GM13976 (cell line): ENCODE data around the gene ZNF26.
"Not testable (repeated sequence)": the region's sequence is repeated elsewhere in the genome, so short reads cannot be mapped to it uniquely, and the experiment has no call there.

Experiments used
- DNase-seq: peaks from one replicate; pipeline ENCODE4 v3.0.0; 2012; ENCODE audit warnings: low spot score
- CTCF ChIP-seq: IDR thresholded peaks from 2 replicates; pipeline ENCODE4 v1.5.1; 2012; ENCODE audit warnings: borderline replicate concordance, mild to moderate bottlenecking; ENCODE audit not compliant: insufficient read depth; ENCODE audit errors: extremely low read depth, missing control alignments, control extremely low read depth
- in situ Hi-C: fragments of 300-500 bp; cut with MboI; formaldehyde crosslinking; loops from one replicate; pipeline ENCODE4 v1.12.0; 2022; ENCODE audit warnings: low sequenced_read_pairs, mixed read lengths, inconsistent platforms; ENCODE audit not compliant: unreplicated experiment

ZNF26 gene

GRCh38 chr12:132952371-132953162 is 33.6 kb upstream of the ZNF26 start:
- in situ Hi-C loops = no loop called here
- no peak for DNase-seq
- no peak for TF ChIP-seq CTCF

- in situ Hi-C loops = no loop called here
- TF ChIP-seq CTCF = no peak
- DNase-seq = no peak
Measured at GRCh38 chr12:132953163-132953425, 33.1 kb upstream of the ZNF26 start.

GRCh38 chr12:132953771-132954170 is 32.4 kb upstream of the ZNF26 start:
- no peak for DNase-seq
- no peak for TF ChIP-seq CTCF
- in situ Hi-C loops = no loop called here

- in situ Hi-C loops = no loop called here
- no peak for TF ChIP-seq CTCF
- peak; percentile 30 for DNase-seq
Measured at GRCh38 chr12:132954471-132955048, 31.6 kb upstream of the ZNF26 start.

GRCh38 chr12:132955094-132956010 is 30.8 kb upstream of the ZNF26 start:
- peak; percentile 45 for DNase-seq
- in situ Hi-C loops = no loop called here
- peak; percentile 29 for TF ChIP-seq CTCF

- in situ Hi-C loops = no loop called here
- no peak for TF ChIP-seq CTCF
- peak; percentile 95 for DNase-seq
Measured at GRCh38 chr12:132956011-132956788, 30.0 kb upstream of the ZNF26 start, which contains the start of gene ZNF605. TSS of gene ZNF605 (minus strand) at chr12:132956306. CDS start at chr12:132945635, 10,671 bp downstream.

- DNase-seq, in situ Hi-C loops: not testable (repeated sequence)
Measured at GRCh38 chr12:132961790-132962189, 24.4 kb upstream of the ZNF26 start.

- DNase-seq, in situ Hi-C loops: not testable (repeated sequence)
Measured at GRCh38 chr12:132963947-132964346, 22.2 kb upstream of the ZNF26 start.
